Testis (tissue), 3 donors: ENCODE data around the gene EYS. TPM values are rescaled to one million over a fixed set of nuclear protein-coding genes. Genes with fewer than 3 reads are reported as not detected.
"Not testable (repeated sequence)": the region's sequence is repeated elsewhere in the genome, so short reads cannot be mapped to it uniquely, and the experiment has no call there.

Source experiments
- DNase-seq: peaks from one replicate; pipeline ENCODE4 v3.0.0-alpha.2; 2019
- H3K27ac ChIP-seq, 2 donors: fragments of 200-600 bp; sonication (generic); one replicate each; pipeline ENCODE4 v1.5.1; 2019
- H3K27me3 ChIP-seq: fragments of 200-600 bp; sonication (generic); one replicate; pipeline ENCODE4 v1.5.1; 2019
- H3K36me3 ChIP-seq: fragments of 200-600 bp; sonication (generic); one replicate; pipeline ENCODE4 v1.5.1; 2017; ENCODE audit warnings: low read depth; ENCODE audit errors: missing control alignments
- H3K4me1 ChIP-seq: fragments of 200-600 bp; sonication (generic); one replicate; pipeline ENCODE4 v1.5.1; 2019
- H3K4me3 ChIP-seq, 2 donors: fragments of 200-600 bp; sonication (generic); one replicate each; pipeline ENCODE4 v1.5.1; 2017 to 2019
- H3K9me3 ChIP-seq: fragments of 200-600 bp; sonication (generic); one replicate; pipeline ENCODE4 v1.5.1; 2017
- POLR2A ChIP-seq: fragments of 450-650 bp; IDR thresholded peaks from one replicate; pipeline ENCODE4 v1.6.1; 2017; ENCODE audit warnings: antibody characterized with exemption, mild to moderate bottlenecking, moderate library complexity
- WGBS, 2 donors: methylation state at CpG; one replicate each; pipeline ENCODE4 v1.1.5; 2018; 5-methylcytosine and 5-hydroxymethylcytosine counted together
- intact Hi-C: fragments of 100-400 bp; cut with DNase I; formaldehyde crosslinking; loops from one replicate; pipeline ENCODE4 v1.15.1; 2023; ENCODE audit warnings: low total_unique reads
- polyA plus RNA-seq: library from polyadenylated mRNA; stranded (reverse); fragments of 350-450 nt; fragmentation: Illumina TruSeq; extraction: RNeasy Lipid Tissue Mini Kit (QIAGEN cat#74804); gene quantifications from one replicate; pipeline ENCODE4 v1.2.3, GENCODE V29; 2014; ENCODE audit warnings: low read depth, low replicate concordance; ENCODE audit not compliant: insufficient read depth
- total RNA-seq, 2 donors: library from RNA; depleted of rRNA; stranded (reverse); fragments of >200 nt; gene quantifications; one replicate each; pipeline ENCODE4 v1.2.3, GENCODE V29; 2016
- TF ChIP-seq, protein P1 (sequence below), 3 experiments: fragments of 450-650 bp in 2 of 3; fragments of 200-600 bp in 1 of 3; sonication (generic) in 1 of 3; IDR thresholded peaks; one replicate each; pipeline ENCODE4 v1.5.1; 2016 to 2019; ENCODE audit warnings: antibody characterized with exemption in 3 of 3, mild to moderate bottlenecking in 2 of 3, moderate library complexity in 1 of 3

EYS gene
- total and polyA plus RNA-seq, 3 donors from 2014 or later = 1.3 to 2.8 (median 2.6) TPM

DNA sequence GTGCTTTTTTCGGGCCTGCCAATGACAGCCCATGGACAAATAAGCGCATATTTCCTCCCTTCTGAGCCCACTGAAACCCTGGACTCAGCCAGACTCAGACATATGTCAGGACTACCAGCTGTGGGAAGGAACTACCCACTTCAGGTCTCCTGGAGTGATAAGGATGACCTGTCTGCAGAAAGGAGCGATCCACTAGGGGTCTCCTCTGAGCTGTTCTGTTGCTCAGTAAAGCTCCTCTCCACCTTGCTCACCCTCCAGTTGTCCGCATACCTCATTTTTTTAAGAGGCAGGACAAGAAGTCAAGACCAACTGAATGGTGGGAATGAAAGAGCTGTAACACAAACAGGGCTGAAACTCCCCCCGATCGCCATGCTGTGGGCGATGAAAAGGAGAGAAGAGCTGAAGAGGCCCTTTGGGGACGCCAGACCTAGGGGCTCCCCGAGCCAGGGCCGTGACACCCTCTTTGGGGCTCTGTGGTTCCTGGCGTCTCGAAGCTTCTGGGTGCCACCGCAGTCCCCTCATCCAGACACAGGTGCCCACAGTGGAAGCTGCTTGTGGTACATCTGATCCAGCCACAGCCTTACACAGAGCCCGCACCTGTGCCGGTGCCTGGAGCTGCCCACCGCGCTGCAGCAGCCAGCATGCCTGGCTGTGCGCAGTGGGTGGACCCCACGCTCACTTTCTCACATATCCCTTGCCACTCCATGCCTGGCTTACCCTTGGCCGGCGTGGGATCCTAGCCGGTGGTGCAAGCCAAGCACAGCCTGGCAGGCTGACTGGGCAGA, 68.8 kb downstream of the EYS start:
- intact Hi-C loops = no loop called here
- no peaks in the 10 kb centered on the region for H3K4me1 ChIP-seq
- no peaks in the 10 kb centered on the region for H3K9me3 ChIP-seq
- 71 to 81% methylated on average over 16 to 22 of the region's 22 CpGs for WGBS, 2 donors
- H3K4me3 ChIP-seq = no peak overlapping the region
- H3K27me3 ChIP-seq = no peaks in the 10 kb centered on the region
- TF ChIP-seq POLR2A = no peak
- TF ChIP-seq, protein P1, sequence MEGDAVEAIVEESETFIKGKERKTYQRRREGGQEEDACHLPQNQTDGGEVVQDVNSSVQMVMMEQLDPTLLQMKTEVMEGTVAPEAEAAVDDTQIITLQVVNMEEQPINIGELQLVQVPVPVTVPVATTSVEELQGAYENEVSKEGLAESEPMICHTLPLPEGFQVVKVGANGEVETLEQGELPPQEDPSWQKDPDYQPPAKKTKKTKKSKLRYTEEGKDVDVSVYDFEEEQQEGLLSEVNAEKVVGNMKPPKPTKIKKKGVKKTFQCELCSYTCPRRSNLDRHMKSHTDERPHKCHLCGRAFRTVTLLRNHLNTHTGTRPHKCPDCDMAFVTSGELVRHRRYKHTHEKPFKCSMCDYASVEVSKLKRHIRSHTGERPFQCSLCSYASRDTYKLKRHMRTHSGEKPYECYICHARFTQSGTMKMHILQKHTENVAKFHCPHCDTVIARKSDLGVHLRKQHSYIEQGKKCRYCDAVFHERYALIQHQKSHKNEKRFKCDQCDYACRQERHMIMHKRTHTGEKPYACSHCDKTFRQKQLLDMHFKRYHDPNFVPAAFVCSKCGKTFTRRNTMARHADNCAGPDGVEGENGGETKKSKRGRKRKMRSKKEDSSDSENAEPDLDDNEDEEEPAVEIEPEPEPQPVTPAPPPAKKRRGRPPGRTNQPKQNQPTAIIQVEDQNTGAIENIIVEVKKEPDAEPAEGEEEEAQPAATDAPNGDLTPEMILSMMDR (IDR thresholded peaks at IDR 0.05) = peak in 1 of 3 experiments; percentile 12
- no peaks in the 10 kb centered on the region for H3K36me3 ChIP-seq
- DNase-seq = peak; percentile 61
- no peak overlapping the region for H3K27ac ChIP-seq

DNA sequence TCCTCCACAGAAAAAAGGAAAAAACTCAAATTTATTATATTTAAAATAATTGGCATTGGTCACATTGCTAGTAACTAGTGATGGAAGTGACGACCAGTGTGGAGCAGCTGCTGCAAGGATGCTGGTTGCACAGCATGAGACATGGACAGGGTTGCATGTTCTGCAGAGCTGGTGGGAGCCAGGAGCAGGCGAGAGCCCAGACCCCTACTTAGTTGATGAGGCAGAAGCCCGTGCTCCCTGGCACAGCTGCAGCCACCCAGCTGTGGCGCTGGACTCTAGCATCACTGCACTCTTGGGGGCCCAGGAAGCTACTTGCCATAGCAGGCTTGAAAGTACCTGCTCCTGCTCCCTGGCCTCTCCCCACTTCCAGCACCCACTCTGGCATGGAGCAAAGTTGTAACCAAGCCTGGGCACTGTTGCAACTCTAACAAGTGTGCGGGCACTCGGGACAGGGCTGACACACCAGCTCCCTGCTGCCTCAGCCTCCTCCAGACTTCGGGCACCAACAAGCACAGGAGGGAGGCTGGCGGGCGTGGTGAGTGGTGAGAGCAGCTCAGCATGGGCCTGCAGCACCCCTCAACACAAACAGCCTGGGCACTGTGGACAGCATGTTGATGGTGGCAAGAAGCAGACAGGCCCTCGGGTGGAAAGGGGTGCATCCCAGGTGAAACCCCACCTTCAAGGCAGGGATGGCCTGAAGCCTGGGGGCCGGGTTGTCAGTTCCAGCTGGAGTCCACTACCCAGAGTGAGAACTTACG, 69.6 kb downstream of the EYS start:
- 81 to 91% methylated on average over 5 to 10 of the region's 12 CpGs for WGBS, 2 donors
- intact Hi-C loops = no loop called here
- no peak overlapping the region for H3K4me3 ChIP-seq
- DNase-seq = no peak
- H3K27ac ChIP-seq = no peak overlapping the region
- H3K36me3 ChIP-seq = no peaks in the 10 kb centered on the region
- no peaks in the 10 kb centered on the region for H3K27me3 ChIP-seq
- no peaks in the 10 kb centered on the region for H3K9me3 ChIP-seq
- H3K4me1 ChIP-seq = no peaks in the 10 kb centered on the region
- no peak for TF ChIP-seq POLR2A
- TF ChIP-seq, protein P1 (IDR thresholded peaks at IDR 0.05) = no peak

DNA sequence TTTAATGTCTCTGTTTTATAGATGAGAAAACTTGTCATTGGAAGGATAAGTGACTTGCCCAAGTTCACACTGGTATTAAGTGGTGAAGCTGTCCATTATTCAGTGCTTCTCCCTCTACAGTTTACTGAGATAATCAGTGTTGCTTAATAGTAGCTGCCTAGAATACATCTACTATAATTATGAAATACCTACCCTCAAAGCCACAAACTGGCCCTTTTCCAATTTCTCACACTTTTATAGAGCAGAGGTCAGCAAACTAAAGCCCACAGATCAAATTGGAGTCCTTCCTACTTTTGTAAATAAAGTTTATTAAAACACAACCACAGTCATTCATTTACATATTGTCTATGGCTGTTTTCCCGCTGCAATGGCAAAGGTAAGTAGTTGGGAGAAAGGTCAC, 73.5 kb downstream of the EYS start:
- Histone ChIP-seq H3K36me3 (no peaks in the 10 kb centered on the region), H3K9me3 (no peaks in the 10 kb centered on the region), H3K4me3 (no peak overlapping the region), H3K27me3 (no peaks in the 10 kb centered on the region), H3K4me1 (no peaks in the 10 kb centered on the region), H3K27ac (no peak overlapping the region)
- WGBS, 2 donors = 88 to 92% methylated on average over 1 of the region's 1 CpG
- intact Hi-C loops = no loop called here
- no peak for TF ChIP-seq POLR2A
- TF ChIP-seq, protein P1 (IDR thresholded peaks at IDR 0.05) = no peak
- DNase-seq = no peak

DNA sequence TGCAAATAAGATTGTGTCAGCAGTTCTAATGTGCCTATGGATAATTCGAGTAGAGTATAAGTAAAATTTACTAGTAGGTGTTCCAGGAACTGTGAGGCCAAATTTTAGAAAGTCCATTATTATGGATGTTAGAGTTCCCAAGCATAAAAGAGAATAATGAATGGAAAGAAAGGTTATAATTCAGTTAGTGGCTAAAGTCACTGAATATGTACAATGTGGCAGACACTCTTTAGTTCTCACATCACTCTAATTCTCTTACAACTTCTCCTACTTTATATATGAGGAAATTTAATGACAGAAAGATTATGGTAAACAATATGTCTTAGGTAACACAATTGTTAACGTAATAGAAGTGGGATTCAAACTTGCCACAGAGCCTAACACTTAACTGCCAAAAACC, 75.3 kb downstream of the EYS start:
- WGBS, 2 donors = 65 to 87% methylated on average over 2 of the region's 2 CpGs
- no peak for DNase-seq
- TF ChIP-seq, protein P1 (IDR thresholded peaks at IDR 0.05) = no peak
- no peak for TF ChIP-seq POLR2A
- no peak overlapping the region for H3K27ac ChIP-seq
- H3K27me3 ChIP-seq = no peaks in the 10 kb centered on the region
- intact Hi-C loops = no loop called here
- no peaks in the 10 kb centered on the region for H3K4me1 ChIP-seq
- no peaks in the 10 kb centered on the region for H3K36me3 ChIP-seq
- H3K9me3 ChIP-seq = no peaks in the 10 kb centered on the region
- no peak overlapping the region for H3K4me3 ChIP-seq

DNA sequence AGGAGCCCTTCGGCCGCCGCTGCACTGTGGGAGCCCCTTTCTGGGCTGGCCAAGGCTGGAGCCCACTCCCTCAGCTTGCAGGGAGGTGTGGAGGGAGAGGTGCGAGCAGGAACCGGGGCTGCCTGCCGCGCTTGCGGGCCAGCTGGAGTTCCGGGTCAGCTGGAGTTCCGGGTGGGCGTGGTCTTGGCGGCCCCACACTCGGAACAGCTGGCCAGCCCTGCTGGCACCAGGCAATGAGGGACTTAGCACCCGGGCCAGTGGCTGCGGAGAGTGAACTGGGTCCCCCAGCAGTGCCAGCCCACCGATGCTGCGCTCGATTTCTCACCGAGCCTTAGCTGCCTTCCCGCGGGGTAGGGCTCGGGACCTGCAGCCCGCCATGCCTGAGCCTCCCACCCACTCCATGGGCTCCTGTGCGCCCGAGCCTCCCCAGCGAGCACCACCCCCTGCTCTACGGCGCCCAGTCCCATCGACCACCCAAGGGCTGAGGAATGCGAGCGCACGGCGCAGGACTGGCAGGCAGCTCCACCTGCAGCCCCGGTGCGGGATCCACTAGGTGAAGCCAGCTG, 79.5 kb downstream of the EYS start:
- H3K27ac ChIP-seq, H3K4me1 ChIP-seq, intact Hi-C loops, H3K9me3 ChIP-seq, H3K27me3 ChIP-seq, H3K36me3 ChIP-seq: not testable (repeated sequence)
- peak overlapping the region in 1 of 2 donors; percentile 9 for H3K4me3 ChIP-seq
- peak; percentile 32 for DNase-seq
- 80% methylated on average over 18 of the region's 35 CpGs; no CpG with 5 or more reads in 1 of the 2 donors for WGBS, 2 donors
